Activated CD4-positive, alpha-beta T cell treated with anti-CD3 and anti-CD28 coated beads for 4 hours (primary cell): ENCODE measurements around the gene PPL.

Experiments used
- DNase-seq, 2 donors: peaks; one replicate each; pipeline ENCODE4 v3.0.0-alpha.2; 2020

The PPL gene

GRCh38 chr16:4884972-4885874 is 51.7 kb downstream of the PPL start:
- no peak for DNase-seq

GRCh38 chr16:4884209-4884608 is 52.7 kb downstream of the PPL start:
- no peak for DNase-seq

DNA sequence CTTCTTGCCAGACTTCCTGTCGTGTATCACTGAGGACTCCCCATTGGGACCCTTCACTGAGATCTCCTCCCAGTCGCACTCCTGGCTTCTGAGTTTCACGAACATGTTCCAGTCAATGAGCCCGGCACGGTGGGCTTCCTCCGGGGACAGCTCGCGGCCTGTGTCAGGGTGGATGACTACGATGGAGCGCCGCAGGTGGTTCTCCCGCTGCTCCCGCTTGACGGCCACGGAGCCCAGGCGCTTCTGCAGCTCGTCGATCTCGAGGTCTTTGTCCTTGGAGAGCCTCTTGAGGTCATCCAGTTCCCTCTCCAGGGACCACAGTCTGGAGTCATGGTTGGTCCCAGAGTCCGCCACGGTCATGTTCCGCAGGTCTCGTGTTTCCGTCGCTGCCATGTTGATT is 53.4 kb downstream of the PPL start:
- DNase-seq = no peak

DNA sequence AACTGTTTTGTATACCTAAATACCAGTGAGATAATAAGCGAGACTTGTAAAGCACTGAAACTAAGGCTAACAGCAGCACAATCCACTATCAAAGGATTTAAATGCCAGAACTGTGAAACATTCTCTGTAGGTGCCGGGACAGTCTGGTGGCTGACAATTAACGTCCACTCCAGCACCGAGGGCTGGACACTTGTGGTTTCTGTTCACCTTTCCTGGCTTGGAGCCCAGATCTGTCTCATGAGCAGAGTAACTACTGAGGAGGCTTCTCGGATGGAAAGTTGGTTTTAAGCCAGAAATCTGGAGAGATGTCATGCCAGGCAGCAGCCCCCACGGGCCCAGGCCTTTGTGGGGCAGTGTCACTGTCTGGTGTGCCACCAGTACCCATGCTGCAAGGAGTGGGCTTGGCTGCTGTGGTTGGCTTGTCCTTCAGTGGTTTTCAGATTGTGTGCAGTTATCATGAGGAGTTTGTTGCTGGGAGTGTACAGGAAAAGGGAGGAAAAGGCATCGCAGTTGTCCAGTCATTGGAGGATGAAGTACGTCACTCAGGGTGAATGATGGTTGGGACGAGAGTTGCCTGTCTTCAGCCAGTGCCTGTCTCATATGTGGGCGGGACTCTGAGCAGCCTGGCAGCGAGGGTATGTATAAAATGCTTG is 54.2 kb downstream of the PPL start:
- DNase-seq = no peak

DNA sequence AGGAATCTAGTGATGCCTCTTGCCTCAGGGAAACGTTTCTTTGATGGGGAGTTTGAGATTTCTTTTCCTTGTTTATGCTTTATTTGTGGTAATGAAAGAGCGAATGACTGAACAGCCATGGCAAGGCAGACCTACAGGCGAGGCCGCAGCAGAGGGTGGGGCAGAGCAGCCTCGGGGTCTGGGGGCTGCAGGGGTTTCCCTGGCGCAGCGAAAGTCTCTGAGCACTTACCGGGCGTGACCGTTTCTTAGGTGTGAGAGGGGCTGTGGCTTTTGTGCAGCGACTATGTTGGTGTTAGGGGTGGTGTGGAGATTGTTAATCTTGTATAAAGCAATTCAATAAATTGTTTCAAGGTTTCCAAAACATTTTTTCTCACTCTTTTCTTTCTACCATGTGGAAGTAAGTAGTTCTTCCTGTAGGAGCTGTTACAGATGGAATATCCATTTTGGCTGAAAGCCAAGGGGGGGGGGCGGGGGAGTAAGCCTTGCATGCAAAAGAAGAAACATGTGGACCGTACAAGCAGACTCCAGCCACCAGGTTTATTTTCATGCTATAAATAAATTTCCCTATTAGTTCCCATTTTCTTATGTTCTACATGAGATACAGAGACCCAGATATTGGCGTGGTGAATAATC is 54.8 kb downstream of the PPL start:
- DNase-seq = no peak

DNA sequence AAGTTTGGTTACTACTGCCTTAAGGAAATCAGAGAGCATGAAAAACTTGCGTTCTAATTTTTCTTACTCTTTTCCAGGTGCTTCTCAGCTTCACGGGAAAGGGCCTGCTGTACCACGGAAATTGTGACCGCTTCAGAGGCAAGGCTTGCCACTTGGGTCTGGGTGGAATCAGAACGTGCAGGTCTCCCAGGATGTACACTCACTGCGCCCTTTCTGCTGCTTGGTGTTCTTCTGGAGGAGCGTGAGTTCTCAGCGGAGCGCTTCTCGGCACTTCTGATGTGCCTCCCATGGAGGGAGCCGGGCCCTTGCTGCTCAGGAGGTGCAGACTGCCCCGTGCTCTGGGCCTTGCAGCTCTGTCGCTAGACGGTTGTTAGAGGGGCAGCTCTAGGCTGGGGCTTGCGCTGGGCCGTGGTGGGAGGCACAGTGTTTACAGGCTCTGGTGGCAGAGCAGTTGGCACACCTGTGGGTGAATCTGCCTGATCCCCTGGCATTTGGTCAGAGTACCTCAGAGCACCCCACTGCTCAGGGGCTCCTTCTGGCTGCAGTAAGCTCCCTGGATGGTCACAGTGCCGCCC is 56.9 kb downstream of the PPL start:
- no peak for DNase-seq

- no peak for DNase-seq
These were observed 57.9 kb downstream of the PPL start for GRCh38 chr16:4879049-4879448.

DNA sequence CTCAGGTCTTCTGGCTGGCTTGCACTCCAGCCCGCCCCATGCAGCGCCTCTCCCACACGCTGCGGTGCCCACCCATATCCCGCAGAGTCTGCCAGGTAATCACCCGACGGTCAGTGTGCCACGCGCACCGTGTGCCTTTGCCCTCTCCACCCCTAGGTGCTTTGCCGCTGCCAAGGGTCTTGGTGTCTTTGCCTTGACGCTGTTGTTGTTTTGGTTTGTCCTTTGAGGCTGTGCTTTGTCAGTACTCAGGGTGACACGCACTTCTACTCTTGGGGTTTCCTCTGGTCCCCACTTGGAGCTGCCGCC is 59.6 kb downstream of the PPL start:
- DNase-seq = no peak

GRCh38 chr16:4876646-4877379 is 60.1 kb downstream of the PPL start:
- no peak for DNase-seq

DNA sequence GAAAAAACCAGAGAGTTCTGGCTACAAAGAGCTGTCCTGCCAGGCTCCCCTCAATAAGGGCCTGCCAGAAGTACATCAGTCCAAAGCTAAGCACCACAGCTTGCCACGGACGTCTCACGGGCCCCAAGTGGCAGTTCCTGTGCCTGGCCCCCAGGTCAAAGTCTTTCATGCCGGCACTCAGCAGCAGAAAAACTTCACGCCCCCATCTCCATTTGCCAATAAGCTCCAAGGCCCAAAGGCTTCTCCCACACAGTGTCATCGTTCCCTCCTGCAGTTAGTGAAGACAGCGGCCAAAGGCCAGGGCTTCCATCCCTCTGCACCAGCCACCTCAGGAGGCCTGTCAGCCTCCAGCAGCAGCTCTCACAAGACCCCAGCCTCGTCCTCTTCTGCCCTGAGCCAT is 62.3 kb downstream of the PPL start:
- no peak for DNase-seq

GRCh38 chr16:4873091-4873490 is 63.9 kb downstream of the PPL start:
- DNase-seq = no peak

GRCh38 chr16:4871071-4871470 is 65.9 kb downstream of the PPL start:
- DNase-seq = no peak

GRCh38 chr16:4870138-4870671 is 66.7 kb downstream of the PPL start:
- DNase-seq = no peak

DNA sequence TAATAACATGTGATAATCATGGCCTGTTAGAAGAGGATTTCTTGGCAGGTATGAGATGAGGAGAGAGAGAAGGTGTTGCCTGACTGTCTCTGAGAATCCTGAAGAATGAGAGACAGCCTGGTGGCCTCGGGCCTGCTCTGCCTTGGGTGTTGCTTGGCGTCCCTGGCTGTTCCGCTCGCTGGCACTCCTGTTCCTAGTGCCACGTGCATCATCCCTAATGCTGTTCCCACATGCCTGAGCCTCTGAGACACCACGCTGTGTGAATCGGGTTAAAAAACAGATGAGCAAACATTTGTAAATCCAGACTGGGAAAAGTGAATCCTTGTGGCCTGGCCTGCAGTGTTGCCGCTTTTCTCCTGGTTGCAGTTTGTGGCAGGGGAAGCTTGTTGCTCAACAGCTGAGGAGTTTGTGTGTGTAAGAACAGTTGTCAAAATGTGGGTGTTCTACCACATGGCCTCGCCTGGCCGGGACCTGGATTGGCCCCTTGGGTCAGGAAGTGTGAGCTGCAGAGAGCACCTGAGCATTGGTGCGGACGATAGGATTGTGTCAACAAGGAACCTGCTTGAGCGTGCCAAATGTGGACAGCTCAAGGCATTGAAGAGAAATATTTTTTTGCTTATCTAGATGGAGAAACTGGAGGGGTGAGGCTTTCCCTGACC is 67.7 kb downstream of the PPL start:
- DNase-seq = no peak

DNA sequence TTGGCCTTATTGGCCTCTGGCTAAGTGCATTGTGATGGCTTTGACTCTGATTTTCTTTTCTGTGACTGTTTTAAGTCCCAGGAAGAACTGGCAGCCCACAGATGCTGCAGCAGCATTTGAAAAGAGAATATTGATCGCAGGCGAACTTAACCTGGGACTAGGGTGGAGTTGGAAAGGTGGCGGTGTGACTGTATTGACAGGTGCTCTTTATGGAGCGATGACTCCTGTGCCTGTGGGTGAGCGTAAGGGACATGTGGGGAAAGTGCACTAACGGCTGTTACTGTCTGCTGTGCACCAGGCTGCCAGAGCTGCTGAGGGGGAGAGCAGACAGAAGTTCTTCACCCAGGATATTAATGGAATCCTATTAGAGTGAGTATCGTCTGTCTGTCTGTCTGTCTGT is 68.4 kb downstream of the PPL start:
- no peak for DNase-seq

DNA sequence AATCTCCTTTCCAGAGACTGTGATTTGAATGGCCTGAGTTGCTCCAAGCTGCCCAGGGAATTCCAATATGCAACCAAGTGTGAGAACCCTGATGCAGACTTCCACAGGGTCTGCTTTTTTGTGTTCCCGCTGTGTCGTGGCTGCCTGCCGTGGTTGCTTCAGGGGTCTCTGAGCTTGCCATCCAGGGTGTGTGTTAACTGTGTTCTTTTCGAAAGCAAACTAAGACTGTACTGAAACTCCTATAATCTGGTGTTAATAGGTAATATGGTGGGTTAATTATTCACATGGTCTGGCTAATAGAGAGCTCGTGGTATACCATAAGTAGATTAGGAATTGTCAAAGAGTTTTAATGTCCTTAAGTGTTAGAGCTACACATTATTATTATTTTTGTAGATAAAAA is 68.9 kb downstream of the PPL start:
- DNase-seq = no peak

GRCh38 chr16:4866586-4866985 is 70.4 kb downstream of the PPL start:
- DNase-seq = no peak

DNA sequence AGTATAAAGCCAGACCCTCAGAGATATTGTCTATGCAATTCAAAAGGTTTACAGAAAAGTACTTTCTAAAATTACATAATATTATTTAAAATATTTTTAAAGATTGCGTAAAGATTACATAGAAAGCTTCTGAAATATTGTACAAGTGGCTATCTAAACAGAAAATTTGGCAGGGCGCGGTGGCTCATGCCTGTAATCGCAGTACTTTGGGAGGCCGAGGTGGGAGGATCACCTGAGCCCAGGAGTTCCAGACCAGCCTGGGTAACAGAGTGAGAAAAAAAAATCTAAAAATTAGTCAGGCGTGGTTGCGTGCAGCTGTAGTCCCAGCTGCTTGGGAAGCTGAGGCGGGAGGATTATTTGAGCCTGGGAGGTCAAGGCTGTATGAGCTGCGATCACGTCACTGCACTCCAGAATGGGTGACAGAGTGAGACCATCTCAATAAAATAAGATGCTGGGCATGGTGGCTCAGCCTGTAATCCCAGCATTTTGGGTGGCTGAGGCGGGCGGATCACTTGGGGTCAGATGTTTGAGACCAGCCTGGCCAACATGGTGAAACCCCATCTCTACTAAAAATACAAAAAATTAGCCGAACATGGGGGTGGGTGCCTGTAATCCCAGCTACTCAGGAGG is 71.6 kb downstream of the PPL start:
- DNase-seq = no peak

- DNase-seq = no peak
These were observed 72.2 kb downstream of the PPL start for GRCh38 chr16:4864728-4865127.

- no peak for DNase-seq
These were observed 74.3 kb downstream of the PPL start for GRCh38 chr16:4862639-4863038.

GRCh38 chr16:4860727-4861342 is 76.1 kb downstream of the PPL start:
- DNase-seq = no peak
